T-helper 2 cell treated with Interferon-gamma antibody and Interleukin-4, amounts not matched to agents 5 μg/mL and 100 μg/mL, for 36 hours (primary cell): Measurements from ENCODE around the gene ITGB8.

Source experiments
- DNase-seq: peaks from one replicate; pipeline ENCODE4 v3.0.0; 2021; ENCODE audit warnings: low spot score
- H3K27ac Mint-ChIP-seq: one replicate; pipeline ENCODE4 v1.8.0; 2021; ENCODE audit warnings: mild to moderate bottlenecking, mixed read lengths
- H3K27me3 Mint-ChIP-seq: one replicate; pipeline ENCODE4 v1.8.0; 2021; ENCODE audit warnings: low read depth, mixed read lengths
- H3K36me3 Mint-ChIP-seq: one replicate; pipeline ENCODE4 v1.8.0; 2021; ENCODE audit warnings: low read depth, mixed read lengths
- H3K4me1 Mint-ChIP-seq: one replicate; pipeline ENCODE4 v1.8.0; 2021; ENCODE audit warnings: low read depth, mixed read lengths
- H3K4me3 Mint-ChIP-seq: one replicate; pipeline ENCODE4 v1.8.0; 2022; ENCODE audit warnings: mild to moderate bottlenecking, moderate library complexity, mixed read lengths
- H3K9me3 Mint-ChIP-seq: one replicate; pipeline ENCODE4 v1.8.0; 2021; ENCODE audit warnings: mixed read lengths

The ITGB8 gene

DNA sequence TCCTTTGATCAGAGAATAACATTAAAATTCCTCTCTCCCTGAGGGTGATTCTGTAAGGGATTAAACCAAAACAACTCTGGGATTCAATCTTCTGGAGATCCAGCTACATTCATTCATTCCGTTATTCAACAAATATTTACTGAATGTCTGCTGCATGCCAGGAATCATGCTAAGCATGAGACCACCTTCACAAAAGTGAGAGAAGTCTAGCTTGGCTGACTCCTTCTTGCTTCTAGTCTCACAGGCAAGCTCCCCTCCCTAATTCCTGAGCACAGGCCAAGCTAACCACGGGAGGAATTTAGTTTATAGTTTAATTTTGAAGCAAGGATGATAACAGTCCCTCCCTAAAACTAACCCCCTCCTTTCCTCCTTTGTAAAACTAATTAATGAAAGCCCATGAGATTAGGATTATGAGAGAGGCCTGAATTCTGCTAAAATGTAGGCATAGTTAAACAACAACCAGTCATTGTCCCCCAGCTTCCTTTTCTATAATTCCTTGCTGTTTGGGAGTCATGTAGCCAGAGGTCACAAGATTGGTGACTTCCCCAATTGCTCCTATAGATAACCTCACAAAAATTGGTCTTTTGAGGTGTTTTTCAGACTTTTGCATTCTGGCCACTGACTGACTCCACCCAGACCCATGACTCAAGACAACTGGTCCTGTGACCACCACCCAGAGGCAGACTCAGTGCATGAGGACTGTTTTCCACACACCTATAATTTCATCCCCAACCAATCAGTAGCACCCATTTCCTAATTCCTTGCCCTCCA lies 113.5 kb downstream of the ITGB8 start:
- H3K27me3 Mint-ChIP-seq, result no peaks in the 10 kb centered on the region
- H3K9me3 Mint-ChIP-seq, result no peaks in the 10 kb centered on the region
- H3K4me1 Mint-ChIP-seq, result no peaks in the 10 kb centered on the region

DNA sequence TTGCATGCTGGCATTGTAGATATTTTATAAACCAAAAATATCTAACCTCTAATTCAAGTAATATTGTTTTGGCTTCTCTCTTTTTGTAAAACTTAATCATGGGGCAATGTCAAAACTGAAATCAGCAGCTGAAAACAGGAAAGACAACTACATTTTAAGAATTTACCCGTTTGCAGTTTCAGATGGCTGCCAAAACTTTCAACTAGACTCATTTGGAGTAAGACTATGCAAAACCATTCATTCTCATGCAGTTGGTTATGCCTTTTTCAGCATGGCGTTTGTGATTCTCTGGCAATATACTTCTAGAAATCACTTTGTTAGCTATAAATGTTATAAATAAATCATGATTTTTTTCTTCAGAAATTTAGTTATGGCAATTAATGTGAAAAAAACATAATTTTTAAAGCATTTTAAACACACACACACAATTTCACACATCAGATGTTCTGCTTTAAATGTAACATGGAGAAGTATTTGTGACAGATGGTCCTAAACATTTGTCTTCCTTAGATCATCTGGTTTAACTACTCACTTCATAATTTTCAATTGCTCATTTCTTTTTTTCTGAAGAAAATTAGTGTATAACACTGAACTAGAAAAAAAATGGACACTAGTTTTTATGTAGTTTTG lies 116.4 kb downstream of the ITGB8 start:
- no peaks in the 10 kb centered on the region for H3K4me1 Mint-ChIP-seq
- no peak for DNase-seq
- no peaks in the 10 kb centered on the region for H3K27me3 Mint-ChIP-seq
- H3K27ac Mint-ChIP-seq, result no peak overlapping the region
- no peak overlapping the region for H3K4me3 Mint-ChIP-seq
- H3K36me3 Mint-ChIP-seq, result no peaks in the 10 kb centered on the region
- no peaks in the 10 kb centered on the region for H3K9me3 Mint-ChIP-seq

More for the DNA sequence above, 113.5 kb downstream of the ITGB8 start:
- no peak for DNase-seq
- H3K36me3 Mint-ChIP-seq, result no peaks in the 10 kb centered on the region
- no peak overlapping the region for H3K27ac Mint-ChIP-seq
- no peak overlapping the region for H3K4me3 Mint-ChIP-seq

DNA sequence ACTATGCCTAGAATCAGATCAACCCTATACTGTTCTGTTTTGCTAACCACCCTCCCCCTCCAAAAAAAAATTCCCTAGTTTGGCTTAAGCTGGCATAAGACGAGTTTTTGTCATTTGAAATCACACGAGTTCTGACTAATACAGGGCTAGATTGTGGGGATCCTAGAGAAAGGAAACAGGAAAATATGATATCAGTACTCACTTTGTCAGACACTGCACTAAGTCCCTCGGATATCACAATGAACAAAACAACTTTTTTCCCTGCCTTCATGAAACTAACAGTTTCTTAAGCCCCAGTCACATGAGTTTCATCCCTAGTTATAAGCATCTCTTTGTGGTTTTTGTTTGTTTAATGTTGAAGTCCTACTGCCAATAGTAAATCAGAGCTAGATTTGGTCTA lies 118.5 kb downstream of the ITGB8 start:
- Mint-ChIP-seq H3K4me1 (no peaks in the 10 kb centered on the region), H3K9me3 (no peaks in the 10 kb centered on the region), H3K27me3 (no peaks in the 10 kb centered on the region), H3K4me3 (no peak overlapping the region), H3K36me3 (no peaks in the 10 kb centered on the region), H3K27ac (no peak overlapping the region)
- no peak for DNase-seq

DNA sequence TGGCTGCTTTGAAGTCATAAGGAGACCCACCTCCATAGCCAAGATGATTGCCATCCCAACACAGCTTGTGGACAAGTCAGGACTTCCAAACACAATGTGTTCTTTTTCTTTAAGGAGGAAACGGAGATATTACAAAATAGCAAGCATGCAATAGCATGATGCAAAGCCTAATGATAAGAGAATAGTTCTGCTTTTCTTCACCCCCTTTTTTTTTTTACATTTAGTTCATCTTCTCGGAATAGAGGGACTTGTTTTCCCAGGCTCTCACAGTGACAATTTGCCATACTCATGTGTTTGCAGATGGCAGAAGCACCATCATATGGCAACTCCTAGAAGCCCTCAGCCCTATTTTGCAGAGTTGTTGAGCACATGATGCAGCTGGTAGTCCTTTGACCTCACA lies 119.8 kb downstream of the ITGB8 start:
- no peaks in the 10 kb centered on the region for H3K9me3 Mint-ChIP-seq
- no peaks in the 10 kb centered on the region for H3K36me3 Mint-ChIP-seq
- no peaks in the 10 kb centered on the region for H3K4me1 Mint-ChIP-seq
- no peak overlapping the region for H3K27ac Mint-ChIP-seq
- DNase-seq, result no peak
- no peak overlapping the region for H3K4me3 Mint-ChIP-seq
- no peaks in the 10 kb centered on the region for H3K27me3 Mint-ChIP-seq

DNA sequence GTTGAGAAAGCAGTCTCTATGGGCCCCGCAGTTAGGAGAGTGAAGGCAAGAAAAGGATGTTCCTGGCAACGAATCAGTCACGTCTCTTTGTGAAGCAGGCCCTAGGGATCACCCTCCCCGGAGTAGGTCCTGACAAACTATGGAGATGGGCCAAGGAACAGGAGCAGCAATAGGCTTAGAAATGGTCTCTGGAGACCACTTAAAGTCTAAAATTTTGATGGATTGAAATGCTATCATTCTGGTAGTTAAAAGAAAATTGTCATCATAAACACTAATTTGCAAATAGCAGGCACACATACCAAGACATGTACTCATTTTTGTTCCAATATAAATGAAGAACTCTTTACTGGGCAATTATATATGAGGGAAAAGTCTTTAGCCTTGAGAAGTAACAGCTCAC lies 123.5 kb downstream of the ITGB8 start:
- Mint-ChIP-seq H3K36me3 (no peaks in the 10 kb centered on the region), H3K4me3 (no peak overlapping the region), H3K27ac (no peak overlapping the region), H3K4me1 (no peaks in the 10 kb centered on the region), H3K27me3 (no peaks in the 10 kb centered on the region), H3K9me3 (no peaks in the 10 kb centered on the region)
- no peak for DNase-seq

DNA sequence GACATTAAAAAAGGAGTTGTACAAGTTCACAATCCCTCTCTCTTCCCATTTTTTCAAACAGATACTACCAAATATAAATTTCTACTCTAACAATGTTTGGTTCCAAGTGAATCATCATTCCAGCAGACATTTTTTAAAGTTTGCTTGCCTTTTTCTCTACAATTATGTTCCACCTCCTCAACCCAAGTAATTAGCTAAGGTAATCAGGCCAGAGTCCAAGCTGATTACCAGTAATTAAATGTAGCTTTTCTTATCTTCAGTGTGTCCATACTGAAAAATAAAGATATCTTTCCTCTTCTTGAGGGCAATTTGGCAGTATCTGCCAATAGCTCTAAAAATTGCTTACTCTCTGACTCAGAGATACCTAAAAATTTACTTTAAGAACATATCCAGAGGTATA lies 126.0 kb downstream of the ITGB8 start:
- Mint-ChIP-seq H3K4me3 (no peak overlapping the region), H3K4me1 (no peaks in the 10 kb centered on the region), H3K27me3 (no peaks in the 10 kb centered on the region), H3K36me3 (no peaks in the 10 kb centered on the region), H3K27ac (no peak overlapping the region), H3K9me3 (no peaks in the 10 kb centered on the region)
- no peak for DNase-seq

DNA sequence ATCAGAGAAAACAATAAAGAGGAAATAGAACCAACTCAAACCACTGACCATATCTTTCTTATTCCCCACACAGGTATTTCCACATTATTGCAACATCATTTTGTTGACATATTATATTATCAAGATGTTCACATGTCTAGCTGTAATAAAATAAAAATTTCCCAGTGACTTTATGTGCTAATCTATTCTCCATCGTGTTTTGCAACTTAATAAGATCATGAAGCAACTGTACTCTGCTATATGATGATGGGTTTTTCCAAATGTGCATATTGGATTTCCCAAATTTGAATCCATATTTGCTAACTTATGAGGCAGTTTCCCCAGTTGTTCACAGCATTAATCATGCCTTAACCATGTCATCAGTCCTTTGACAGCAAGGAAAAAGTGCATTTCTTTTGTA lies 127.8 kb downstream of the ITGB8 start:
- Mint-ChIP-seq H3K27ac (no peak overlapping the region), H3K4me3 (no peak overlapping the region), H3K27me3 (no peaks in the 10 kb centered on the region), H3K9me3 (no peaks in the 10 kb centered on the region), H3K36me3 (no peaks in the 10 kb centered on the region), H3K4me1 (no peaks in the 10 kb centered on the region)
- DNase-seq, result no peak

DNA sequence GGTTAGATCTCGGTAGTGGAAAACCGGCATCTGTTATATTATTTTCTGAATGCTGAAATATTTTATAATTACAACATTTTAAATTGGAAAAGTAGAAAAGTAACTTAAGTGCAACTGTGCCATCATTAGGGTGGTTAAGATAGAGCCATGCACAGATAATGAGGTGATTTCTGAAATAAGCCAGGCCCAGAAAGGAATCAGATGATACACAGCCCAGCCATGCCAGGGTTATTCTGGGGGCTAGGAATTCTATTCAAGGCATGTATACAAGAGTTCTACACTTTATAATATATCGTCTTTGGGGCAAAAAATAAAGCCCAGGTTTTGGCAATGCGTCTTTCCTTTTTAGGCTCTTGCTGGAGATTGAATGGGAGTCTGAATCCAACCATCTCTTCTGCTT lies 128.7 kb downstream of the ITGB8 start:
- DNase-seq, result no peak
- H3K27me3 Mint-ChIP-seq, result no peaks in the 10 kb centered on the region
- H3K36me3 Mint-ChIP-seq, result no peaks in the 10 kb centered on the region
- H3K27ac Mint-ChIP-seq, result no peak overlapping the region
- H3K4me3 Mint-ChIP-seq, result no peak overlapping the region
- H3K4me1 Mint-ChIP-seq, result no peaks in the 10 kb centered on the region
- no peaks in the 10 kb centered on the region for H3K9me3 Mint-ChIP-seq

DNA sequence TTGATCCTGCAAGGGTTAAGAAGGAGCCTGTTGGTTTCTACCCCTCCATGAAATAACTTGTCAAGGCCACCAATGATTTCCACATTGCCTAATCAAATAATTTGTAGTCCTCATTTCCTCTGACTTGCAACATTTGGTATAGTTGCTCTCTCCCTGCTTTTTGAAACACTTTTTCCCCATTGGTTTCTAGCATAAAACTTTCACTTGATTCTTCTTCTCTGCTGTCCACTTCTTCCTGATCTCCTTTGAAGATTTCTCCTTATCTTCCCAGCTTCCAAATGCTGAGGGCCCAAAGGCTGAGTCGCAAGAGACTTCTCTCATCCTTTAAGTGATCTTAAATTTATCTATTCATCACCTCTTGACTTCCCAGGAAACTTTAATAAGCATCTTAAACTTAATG lies 134.2 kb downstream of the ITGB8 start:
- Mint-ChIP-seq H3K36me3 (no peaks in the 10 kb centered on the region), H3K27ac (no peak overlapping the region), H3K27me3 (no peaks in the 10 kb centered on the region), H3K4me3 (no peak overlapping the region), H3K4me1 (no peaks in the 10 kb centered on the region), H3K9me3 (no peaks in the 10 kb centered on the region)
- DNase-seq, result no peak
